Ovary (tissue), 3 donors: ENCODE measurements around the gene ACO1.

Experiments used
- EP300 ChIP-seq: sonication (generic); formaldehyde crosslinking; IDR thresholded peaks from one replicate; pipeline ENCODE4 v1.6.1; 2017; ENCODE audit warnings: antibody characterized with exemption
- POLR2A ChIP-seq: fragments of 450-650 bp; IDR thresholded peaks from one replicate; pipeline ENCODE4 v1.6.1; 2017; ENCODE audit warnings: antibody characterized with exemption, mild to moderate bottlenecking, moderate library complexity
- TF ChIP-seq, protein P1 (sequence below), 3 donors: fragments of 450-650 bp in 2 of 3; fragments of 200-600 bp in 1 of 3; IDR thresholded peaks; one replicate each; pipeline versions ENCODE4 v1.5.1 to v1.8.0; 2016 to 2022; ENCODE audit warnings: antibody characterized with exemption in 3 of 3, mild to moderate bottlenecking in 1 of 3
- donor health status: DM: no; HTN: no; CAD: no.

DNA sequence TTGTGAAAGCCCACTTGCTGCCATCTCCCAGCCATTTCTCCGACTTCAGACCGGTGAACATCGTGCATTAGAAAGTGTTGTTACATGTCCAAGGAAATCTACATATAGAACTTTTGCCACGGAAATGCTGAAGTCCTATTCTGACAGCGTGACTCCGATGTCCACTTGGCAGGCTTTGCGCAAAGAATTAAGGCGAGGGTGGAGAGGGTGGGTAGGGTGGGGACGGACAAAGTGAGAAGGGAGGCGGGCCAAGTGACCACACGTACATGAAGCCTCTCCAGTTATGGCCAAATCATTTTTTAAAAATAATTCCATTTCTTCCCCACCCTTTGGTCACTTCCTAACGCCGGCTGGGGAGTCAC lies 460 bp upstream of the ACO1 start:
- TF ChIP-seq, protein P1, sequence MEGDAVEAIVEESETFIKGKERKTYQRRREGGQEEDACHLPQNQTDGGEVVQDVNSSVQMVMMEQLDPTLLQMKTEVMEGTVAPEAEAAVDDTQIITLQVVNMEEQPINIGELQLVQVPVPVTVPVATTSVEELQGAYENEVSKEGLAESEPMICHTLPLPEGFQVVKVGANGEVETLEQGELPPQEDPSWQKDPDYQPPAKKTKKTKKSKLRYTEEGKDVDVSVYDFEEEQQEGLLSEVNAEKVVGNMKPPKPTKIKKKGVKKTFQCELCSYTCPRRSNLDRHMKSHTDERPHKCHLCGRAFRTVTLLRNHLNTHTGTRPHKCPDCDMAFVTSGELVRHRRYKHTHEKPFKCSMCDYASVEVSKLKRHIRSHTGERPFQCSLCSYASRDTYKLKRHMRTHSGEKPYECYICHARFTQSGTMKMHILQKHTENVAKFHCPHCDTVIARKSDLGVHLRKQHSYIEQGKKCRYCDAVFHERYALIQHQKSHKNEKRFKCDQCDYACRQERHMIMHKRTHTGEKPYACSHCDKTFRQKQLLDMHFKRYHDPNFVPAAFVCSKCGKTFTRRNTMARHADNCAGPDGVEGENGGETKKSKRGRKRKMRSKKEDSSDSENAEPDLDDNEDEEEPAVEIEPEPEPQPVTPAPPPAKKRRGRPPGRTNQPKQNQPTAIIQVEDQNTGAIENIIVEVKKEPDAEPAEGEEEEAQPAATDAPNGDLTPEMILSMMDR (IDR thresholded peaks at IDR 0.05): no peak
- TF ChIP-seq POLR2A: no peak
- TF ChIP-seq EP300: no peak
